ENCODE measurements around the gene MAP3K5.

Gene MAP3K5

DNA sequence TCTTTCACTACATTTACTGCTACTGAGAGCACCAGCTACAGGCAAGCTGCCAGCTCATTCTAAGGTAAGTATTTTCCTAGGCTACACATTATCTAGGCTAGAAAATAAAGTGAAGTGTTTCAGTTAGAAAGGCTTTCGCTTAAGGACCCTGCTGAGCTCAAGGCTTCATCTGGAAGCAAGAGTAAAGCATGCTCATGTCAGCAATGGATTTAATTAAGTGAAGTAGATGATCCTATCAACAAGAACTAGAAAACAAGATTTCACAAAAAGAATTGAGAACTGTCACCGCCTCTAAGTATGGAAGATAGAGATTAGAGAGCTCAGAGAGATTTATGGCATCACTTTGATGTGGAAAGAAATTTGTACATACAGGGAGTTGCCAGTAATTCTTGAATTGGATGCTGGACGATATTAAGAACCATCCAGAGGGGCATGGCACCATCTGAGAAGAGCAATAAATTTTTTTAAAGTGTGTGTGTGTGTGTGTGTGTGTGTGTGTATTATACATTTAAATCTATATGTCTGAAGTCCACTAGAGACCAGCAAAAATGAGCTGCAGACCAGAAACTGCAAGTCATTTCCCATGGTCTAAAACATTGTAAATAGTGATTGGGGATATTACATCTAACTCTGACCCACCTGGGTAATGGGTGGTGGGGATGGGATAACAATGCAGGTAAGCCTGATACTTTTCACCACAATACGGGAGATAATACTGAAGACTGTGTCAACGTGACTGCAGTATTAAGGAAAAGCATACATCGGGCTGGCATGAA lies 136.8 kb downstream of the MAP3K5 start:
- TF ChIP-seq, protein P1, sequence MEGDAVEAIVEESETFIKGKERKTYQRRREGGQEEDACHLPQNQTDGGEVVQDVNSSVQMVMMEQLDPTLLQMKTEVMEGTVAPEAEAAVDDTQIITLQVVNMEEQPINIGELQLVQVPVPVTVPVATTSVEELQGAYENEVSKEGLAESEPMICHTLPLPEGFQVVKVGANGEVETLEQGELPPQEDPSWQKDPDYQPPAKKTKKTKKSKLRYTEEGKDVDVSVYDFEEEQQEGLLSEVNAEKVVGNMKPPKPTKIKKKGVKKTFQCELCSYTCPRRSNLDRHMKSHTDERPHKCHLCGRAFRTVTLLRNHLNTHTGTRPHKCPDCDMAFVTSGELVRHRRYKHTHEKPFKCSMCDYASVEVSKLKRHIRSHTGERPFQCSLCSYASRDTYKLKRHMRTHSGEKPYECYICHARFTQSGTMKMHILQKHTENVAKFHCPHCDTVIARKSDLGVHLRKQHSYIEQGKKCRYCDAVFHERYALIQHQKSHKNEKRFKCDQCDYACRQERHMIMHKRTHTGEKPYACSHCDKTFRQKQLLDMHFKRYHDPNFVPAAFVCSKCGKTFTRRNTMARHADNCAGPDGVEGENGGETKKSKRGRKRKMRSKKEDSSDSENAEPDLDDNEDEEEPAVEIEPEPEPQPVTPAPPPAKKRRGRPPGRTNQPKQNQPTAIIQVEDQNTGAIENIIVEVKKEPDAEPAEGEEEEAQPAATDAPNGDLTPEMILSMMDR (IDR thresholded peaks at IDR 0.05; ENCODE audit: control insufficient read depth, extremely low read depth, insufficient read depth), result no peak
- no peak overlapping the region for H3K4me3 ChIP-seq (ENCODE audit: low read depth, low read length)
- no peak for DNase-seq (ENCODE audit: low read depth)

DNA sequence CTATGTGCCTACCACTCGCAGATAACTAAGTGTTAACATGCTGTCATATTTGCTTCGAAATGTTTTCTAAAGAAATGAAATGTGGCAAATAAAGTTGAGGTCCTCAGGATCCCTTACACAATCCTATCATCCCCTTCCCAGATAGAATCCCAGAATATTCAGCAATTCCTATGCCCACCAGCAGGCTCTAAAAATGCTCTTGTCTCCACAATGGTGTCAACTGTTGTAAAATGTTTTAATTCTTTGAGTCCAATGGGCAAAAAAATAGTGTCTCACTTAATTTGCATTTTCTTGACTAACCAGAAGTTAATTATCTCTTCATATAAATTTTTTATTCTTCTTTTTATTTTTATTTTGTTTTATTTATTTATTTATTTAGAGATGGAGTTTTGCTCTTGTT lies 138.2 kb downstream of the MAP3K5 start:
- DNase-seq (ENCODE audit: low read depth), result no peak
- no peak overlapping the region for H3K4me3 ChIP-seq (ENCODE audit: low read depth, low read length)
- TF ChIP-seq, protein P1 (IDR thresholded peaks at IDR 0.05; ENCODE audit: control insufficient read depth, extremely low read depth, insufficient read depth), result no peak

DNA sequence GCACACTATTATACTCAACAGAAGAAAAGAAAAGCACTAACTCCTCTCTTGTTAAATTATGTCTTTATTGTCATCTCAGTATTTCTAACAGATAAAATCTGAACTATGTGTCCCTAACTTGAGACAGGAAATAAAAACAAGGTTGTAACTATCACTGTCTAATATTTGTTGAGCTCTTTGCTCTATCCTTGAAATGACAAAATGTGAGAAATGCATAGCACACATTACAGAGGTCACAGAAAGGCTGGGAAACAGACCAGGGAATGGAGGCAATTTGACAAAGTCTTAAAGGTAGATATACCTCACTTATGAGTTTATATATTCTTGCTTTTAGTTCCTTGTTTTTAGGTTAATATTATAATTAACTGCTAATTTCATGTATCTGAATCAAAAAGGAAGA lies 139.6 kb downstream of the MAP3K5 start:
- no peak overlapping the region for H3K4me3 ChIP-seq (ENCODE audit: low read depth, low read length)
- DNase-seq (ENCODE audit: low read depth), result peak; percentile 61

DNA sequence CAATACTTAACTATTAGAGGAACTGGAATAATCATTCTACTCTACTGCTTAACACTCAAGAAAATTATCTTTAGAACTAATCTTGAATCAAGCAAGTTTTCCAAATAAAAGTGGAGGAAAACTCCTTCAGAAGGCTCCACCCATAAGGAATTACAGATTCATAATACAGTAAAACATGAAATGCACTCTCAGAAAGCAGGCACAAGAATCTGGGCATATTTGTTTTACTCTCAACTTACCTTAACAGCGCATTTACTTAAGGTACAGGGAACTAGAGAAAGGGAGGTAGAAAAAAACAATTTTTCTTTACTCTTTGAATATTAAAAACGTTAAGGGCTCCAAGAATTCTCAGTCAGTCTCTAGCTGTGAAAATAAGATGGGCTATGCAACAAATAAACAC lies 140.3 kb downstream of the MAP3K5 start:
- no peak for DNase-seq (ENCODE audit: low read depth)
- TF ChIP-seq, protein P1 (IDR thresholded peaks at IDR 0.05; ENCODE audit: control insufficient read depth, extremely low read depth, insufficient read depth), result no peak
- H3K4me3 ChIP-seq (ENCODE audit: low read depth, low read length), result no peak overlapping the region

More for the DNA sequence above, 139.6 kb downstream of the MAP3K5 start:
- TF ChIP-seq, protein P1 (IDR thresholded peaks at IDR 0.05; ENCODE audit: control insufficient read depth, extremely low read depth, insufficient read depth), result no peak

DNA sequence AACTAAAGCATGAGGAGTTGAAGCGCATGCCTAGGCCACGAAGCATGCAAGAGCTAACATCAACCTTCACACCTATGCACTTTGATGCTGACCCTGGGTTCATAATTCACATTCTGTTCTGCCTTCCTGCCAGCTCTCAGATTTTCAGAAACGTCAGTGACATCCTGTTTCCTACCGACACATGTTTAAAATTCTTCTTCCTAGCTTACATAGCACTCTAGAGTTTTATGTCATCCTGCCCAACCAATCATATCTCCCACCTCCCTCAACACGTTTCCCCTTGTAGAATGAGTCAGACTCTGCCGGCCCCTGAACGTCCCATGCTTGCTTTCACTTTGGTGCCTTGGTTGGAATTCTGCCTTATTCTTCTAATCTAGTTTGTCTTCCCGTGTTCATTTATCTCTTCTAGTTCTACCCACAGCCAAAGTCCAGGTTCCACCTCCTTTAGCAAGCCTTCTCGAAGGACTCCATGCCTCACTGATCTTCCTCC lies 144.9 kb downstream of the MAP3K5 start:
- H3K4me3 ChIP-seq (ENCODE audit: low read depth, low read length), result no peak overlapping the region
- TF ChIP-seq, protein P1 (IDR thresholded peaks at IDR 0.05; ENCODE audit: control insufficient read depth, extremely low read depth, insufficient read depth), result no peak
- DNase-seq (ENCODE audit: low read depth), result no peak

DNA sequence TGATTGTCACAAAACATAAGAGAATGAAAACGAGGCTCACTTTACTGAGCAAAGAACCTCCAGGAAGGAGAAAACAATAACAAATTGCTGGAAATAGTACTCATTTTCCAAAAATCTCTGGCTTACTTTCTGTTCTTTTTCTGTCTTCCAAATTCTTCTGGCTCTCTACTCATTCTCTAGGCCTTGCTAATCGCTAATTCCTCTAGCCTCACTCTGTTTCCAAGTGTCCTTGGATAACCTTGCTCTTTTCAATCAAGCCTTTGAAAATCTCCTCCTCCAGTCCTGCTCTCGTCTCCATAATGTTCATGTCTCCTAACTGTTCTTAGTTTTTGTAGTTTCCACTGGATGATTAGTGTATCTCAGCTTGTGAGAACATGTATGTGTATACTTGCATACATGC lies 145.9 kb downstream of the MAP3K5 start:
- no peak for DNase-seq (ENCODE audit: low read depth)
- no peak overlapping the region for H3K4me3 ChIP-seq (ENCODE audit: low read depth, low read length)
- TF ChIP-seq, protein P1 (IDR thresholded peaks at IDR 0.05; ENCODE audit: control insufficient read depth, extremely low read depth, insufficient read depth), result no peak

DNA sequence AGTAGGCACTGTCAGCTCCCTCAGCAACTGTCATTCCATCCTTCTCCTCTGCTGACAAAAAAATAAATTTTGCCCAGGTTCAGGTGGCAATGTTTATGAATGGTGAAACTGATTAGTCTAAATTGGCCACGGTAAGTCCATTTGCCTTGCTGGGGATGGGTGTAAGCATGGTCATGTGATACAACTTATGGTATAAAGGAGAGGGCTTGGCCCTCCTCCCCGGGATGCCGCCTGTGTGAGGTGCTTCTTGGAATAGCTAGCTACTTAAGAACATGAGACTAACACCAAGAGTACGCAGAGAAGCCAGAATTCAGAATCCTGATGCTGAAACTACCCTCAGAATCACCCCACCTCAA lies 147.7 kb downstream of the MAP3K5 start:
- no peak overlapping the region for H3K4me3 ChIP-seq (ENCODE audit: low read depth, low read length)
- TF ChIP-seq, protein P1 (IDR thresholded peaks at IDR 0.05; ENCODE audit: control insufficient read depth, extremely low read depth, insufficient read depth), result no peak
- no peak for DNase-seq (ENCODE audit: low read depth)

Measured in LNCaP clone FGC (cell line).